Testis (tissue), 2 donors: ENCODE results near the gene CCDC9B.

ENCODE experiments used
- CTCF ChIP-seq, 3 experiments: fragments of 450-650 bp in 2 of 3; fragments of 200-600 bp in 1 of 3; sonication (generic) in 1 of 3; IDR thresholded peaks; one replicate each; pipeline ENCODE4 v1.5.1; 2016 to 2019; ENCODE audit warnings: antibody characterized with exemption in 3 of 3, mild to moderate bottlenecking in 2 of 3, moderate library complexity in 1 of 3
- POLR2A ChIP-seq: fragments of 450-650 bp; IDR thresholded peaks from one replicate; pipeline ENCODE4 v1.6.1; 2017; ENCODE audit warnings: antibody characterized with exemption, mild to moderate bottlenecking, moderate library complexity

- TF ChIP-seq CTCF (IDR thresholded peaks at IDR 0.05) (no peak), POLR2A (no peak)
Measured at GRCh38 chr15:40343512-40343911, 2.8 kb upstream of the CCDC9B start.
